HG03378 (cell line): ENCODE results near the gene FFAR1.

ENCODE experiments used
- ATAC-seq: cut with Tn5 transposase; IDR thresholded peaks from one replicate; pipeline ENCODE4 v1.9.1; 2021; ENCODE audit warnings: mild to moderate bottlenecking, moderate library complexity; ENCODE audit not compliant: unreplicated experiment

FFAR1 gene

GRCh38 chr19:35383536-35383935, 35.8 kb downstream of the FFAR1 start:
- ATAC-seq: no peak

DNA sequence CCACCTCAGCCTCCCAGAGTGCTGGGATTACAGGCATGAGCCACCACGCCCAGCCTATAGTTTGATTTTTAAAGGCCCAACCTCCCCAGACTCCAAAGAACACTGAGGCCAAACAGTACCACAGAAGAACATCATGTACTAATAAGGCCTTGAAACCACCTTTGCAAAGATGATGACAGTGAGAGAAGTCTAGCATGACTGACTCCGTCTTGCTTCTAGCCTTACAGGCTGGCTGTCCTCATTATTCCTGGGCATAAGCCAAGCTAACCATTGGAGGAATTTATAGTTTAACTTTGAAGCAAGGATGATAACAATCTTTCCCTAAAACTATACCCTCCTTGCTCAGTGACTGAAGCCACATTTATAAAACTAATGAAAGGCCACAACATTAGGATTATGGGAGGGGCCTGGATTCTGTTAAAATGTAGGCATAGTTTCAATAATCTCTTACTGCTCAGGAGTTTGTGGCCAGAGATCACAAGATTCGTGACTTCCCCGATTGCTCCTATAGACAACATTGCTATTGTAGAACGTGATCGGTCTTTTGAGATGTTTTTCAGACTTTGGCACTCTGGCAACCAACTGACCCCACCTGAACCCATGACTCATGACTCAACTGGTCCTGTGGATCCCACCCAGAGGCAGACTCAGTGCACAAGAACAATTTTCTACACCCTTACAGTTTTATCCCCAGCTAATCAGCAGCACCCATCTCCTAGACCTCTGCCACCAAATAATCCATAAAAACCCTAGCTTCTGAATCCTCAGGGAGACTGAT, 40.8 kb downstream of the FFAR1 start:
- ATAC-seq: no peak

DNA sequence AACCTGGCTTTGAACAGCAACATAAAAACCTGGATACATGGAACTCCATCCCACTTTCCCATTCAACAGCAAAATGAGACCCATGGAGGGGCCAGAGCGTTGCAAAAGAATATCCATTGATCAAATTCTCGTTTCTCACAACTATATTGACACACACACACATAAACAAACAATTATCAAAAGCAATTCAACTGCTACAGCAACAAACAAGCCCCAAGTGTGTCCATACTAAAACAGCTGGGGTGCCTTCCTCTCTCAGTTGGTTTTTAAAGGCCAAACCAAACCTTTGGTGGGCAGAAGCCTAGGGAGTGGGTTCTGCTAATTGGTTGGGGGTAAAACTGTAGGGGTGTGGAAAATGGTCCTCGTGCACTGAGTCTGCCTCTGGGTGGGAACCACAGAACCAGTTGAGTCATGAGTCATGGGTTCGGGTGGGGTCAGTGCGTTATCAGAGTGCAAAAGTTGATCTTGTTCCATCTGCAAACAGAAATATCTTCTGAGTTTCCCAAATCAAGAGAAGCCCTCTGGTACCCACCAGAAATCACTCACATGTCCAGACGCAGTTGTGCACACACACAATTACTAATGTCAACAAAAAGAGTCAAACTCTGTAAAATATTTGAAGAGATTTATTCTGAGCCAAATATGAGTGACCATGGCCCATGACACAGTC, 41.6 kb downstream of the FFAR1 start:
- ATAC-seq: no peak

DNA sequence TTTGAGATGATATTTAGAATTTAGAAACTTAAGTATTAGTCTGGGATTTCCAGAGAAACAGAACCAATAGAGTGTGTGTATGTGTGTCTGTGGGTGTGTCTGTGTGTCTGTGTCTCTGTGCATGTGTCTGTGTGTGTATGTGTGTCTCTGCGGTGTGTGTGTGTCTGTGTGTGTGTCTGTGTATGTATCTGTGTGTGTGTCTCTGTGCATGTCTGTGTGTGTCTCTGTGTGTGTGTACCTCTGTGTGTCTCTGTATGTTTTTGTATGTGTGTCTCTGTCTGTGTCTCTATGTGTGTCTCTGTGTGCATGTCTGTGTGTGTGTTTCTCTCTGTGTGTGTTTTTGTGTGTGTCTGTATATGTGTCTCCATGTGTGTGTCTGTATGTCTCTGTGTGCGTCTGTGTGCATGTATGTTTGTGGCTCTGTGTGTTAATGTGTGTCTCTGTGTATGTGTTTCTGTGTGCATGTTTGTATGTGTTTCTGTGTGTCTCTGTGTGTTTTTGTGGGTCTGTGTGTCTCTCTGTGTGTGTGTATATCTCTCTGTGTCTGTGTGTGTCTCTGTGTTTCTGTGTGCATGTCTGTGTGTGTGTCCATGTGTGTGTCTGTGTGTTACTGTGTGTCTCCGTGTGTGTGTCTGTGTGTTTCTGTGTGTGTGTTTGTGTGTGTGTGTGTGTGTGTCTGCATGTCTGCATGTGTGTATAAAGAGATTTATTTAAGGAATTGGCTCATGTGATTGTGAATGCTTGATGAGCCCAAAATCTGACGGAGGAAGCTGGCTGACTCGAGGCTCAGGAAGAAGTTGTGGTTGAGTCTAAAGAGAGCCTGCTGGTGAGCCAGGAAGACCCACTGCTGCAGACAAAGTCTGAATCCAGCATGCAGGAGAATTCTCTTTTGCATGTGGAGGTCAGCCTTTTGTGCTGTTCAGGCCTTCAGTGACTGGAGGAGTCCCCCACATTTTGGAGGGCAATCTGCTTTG, 45.3 kb downstream of the FFAR1 start:
- no peak for ATAC-seq

- no peak for ATAC-seq
Measured at GRCh38 chr19:35395382-35396199, 47.9 kb downstream of the FFAR1 start.

GRCh38 chr19:35396240-35396885, 48.7 kb downstream of the FFAR1 start:
- no peak for ATAC-seq

DNA sequence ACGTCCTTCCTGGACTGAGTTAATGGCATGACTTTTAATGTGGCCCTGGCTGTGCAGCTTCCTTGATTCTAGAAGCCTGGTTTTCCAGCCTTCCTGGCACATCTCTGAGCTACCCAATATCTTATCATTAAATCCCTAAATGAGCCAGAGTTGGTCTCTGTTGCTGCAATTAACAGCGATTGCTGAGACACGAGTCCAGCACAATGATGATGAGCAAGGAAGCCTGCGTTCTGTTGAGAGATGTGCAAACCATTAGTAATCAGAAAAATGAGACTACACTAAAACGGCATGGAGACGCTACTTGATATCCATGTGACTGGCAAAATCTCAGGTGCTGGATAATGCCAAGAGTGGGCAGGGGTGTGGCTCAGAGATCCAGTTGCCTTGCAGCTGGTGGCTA, 49.4 kb downstream of the FFAR1 start:
- ATAC-seq: no peak
